ENCODE data around the gene GSN.
"Not testable (repeated sequence)": the region's sequence is repeated elsewhere in the genome, so short reads cannot be mapped to it uniquely, and the experiment has no call there.

GSN gene

GRCh38 chr9:121289026-121289771 is 21.2 kb downstream of the GSN start:
- DNase-seq: no peak

- DNase-seq: no peak
Measured at GRCh38 chr9:121289772-121290370, 21.9 kb downstream of the GSN start.

GRCh38 chr9:121291536-121291935 is 23.6 kb downstream of the GSN start:
- DNase-seq: not testable (repeated sequence)

GRCh38 chr9:121292051-121292450 is 24.1 kb downstream of the GSN start:
- DNase-seq: no peak

GRCh38 chr9:121292801-121293241 is 24.9 kb downstream of the GSN start:
- DNase-seq: no peak

GRCh38 chr9:121294151-121294743 is 26.3 kb downstream of the GSN start:
- DNase-seq: no peak

GRCh38 chr9:121294866-121295661 is 27.1 kb downstream of the GSN start:
- DNase-seq: no peak

- DNase-seq: no peak
Measured at GRCh38 chr9:121295662-121296191, 27.8 kb downstream of the GSN start.

GRCh38 chr9:121296213-121297127 is 28.5 kb downstream of the GSN start:
- DNase-seq: no peak

- no peak for DNase-seq
Measured at GRCh38 chr9:121297389-121297788, 29.4 kb downstream of the GSN start.

- no peak for DNase-seq
Measured at GRCh38 chr9:121298016-121298538, 30.1 kb downstream of the GSN start.

GRCh38 chr9:121298689-121299466 is 30.9 kb downstream of the GSN start:
- peak; percentile 60 for DNase-seq

- no peak for DNase-seq
Measured at GRCh38 chr9:121299467-121300282, 31.7 kb downstream of the GSN start.

GRCh38 chr9:121300283-121301119 is 32.5 kb downstream of the GSN start:
- DNase-seq: no peak

GRCh38 chr9:121301881-121302286 is 33.9 kb downstream of the GSN start:
- DNase-seq: no peak

- no peak for DNase-seq
Measured at GRCh38 chr9:121302341-121302740, 34.4 kb downstream of the GSN start.

GRCh38 chr9:121302786-121303185 is 34.8 kb downstream of the GSN start:
- no peak for DNase-seq

- DNase-seq: no peak
Measured at GRCh38 chr9:121303456-121304451, 35.8 kb downstream of the GSN start.

Data from NCI-H345 (cell line).